ENCODE data around the gene SOX1. TPM values are rescaled to one million over a fixed set of nuclear protein-coding genes. Genes with fewer than 3 reads are reported as not detected.

The SOX1 gene
- total and polyA plus RNA-seq, 2 of the 13 experiments (the other 11 are each of a cell fraction or from before 2014, with no cell fraction given) = not detected

DNA sequence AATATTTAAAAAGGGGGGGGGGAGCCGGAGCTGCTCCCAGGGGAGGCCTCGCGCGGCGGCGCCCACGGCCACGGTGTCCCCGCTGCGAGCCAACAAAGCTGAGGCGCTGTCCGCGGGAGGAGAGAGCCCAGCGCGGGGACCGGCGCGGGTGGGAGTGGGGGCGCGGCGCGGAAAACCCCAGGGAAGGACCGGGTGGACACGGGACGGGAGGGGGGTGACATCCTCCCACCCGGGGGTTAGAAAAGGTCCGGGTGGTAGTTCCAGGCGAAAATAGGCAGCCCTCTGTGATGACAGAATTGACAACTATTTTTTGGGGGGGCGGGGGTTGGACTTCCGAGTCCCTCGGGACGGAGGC, 11.1 kb upstream of the SOX1 start:
- 67% methylated on average over 32 of the region's 32 CpGs for WGBS (ENCODE audit: low lambda C conversion rate)
- intact Hi-C loops (cut with micrococcal nuclease; ENCODE audit: unreplicated experiment) = no loop called here
- no peak overlapping the region for H3K4me2 ChIP-seq (ENCODE audit: low read depth, low read length)
- H4K20me1 ChIP-seq (ENCODE audit: insufficient read depth, low read length) = no peaks in the 10 kb centered on the region
- no peaks in the 10 kb centered on the region for H3K4me1 ChIP-seq (ENCODE audit: insufficient read depth, low read length)
- H3K9me3 ChIP-seq (ENCODE audit: low read length) = no peaks in the 10 kb centered on the region
- H3K36me3 ChIP-seq (replicated peaks in 1 of 2; ENCODE audit: control insufficient read depth in 1 of 2, insufficient read depth in 2 of 2, low read length in 2 of 2) = no peaks in the 10 kb centered on the region
- ATAC-seq = no peak
- no peak overlapping the region for H3K4me3 ChIP-seq (replicated peaks in 1 of 3; ENCODE audit: insufficient read depth in 1 of 3, low read depth in 2 of 3, low read length in 3 of 3)
- H3K9ac ChIP-seq (ENCODE audit: insufficient read depth, low read depth, low read length) = no peak overlapping the region
- H3K27ac ChIP-seq (ENCODE audit: extremely low read length, insufficient read depth, low read length) = no peak overlapping the region
- DNase-seq (ENCODE audit: low spot score) = no peak
- in situ Hi-C loops (cut with HindIII; ENCODE audit: extremely low pct_ligation_motif_present, low pct_unique_long_range_greater_than_20kb) = no loop called here
- ChIA-PET POLR2A (no interaction called here), CTCF (ENCODE audit: low intra/inter-chr PET ratio, low total read pairs) (no interaction called here)
- no TSS peak for BruUV-seq (replicated peaks)
- FAIRE-seq = no peak
- no peak overlapping the region for H2AFZ ChIP-seq (ENCODE audit: low read length)
- no peaks in the 10 kb centered on the region for H3K79me2 ChIP-seq (ENCODE audit: insufficient read depth, low read length)
- peaks cover 5 to 67% of the 10 kb centered on the region in 2 experiments for H3K27me3 ChIP-seq (ENCODE audit: control insufficient read depth in 1 of 2, insufficient read depth in 2 of 2, low read length in 2 of 2)
- TF ChIP-seq MAFG (CRISPR knock-in tag; IDR thresholded peaks at IDR 0.05) (no peak), ATF6 (CRISPR knock-in tag; conservative IDR thresholded peaks at IDR 0.05) (no peak), MEIS2 (CRISPR knock-in tag; IDR thresholded peaks at IDR 0.05) (no peak), SATB2 (CRISPR knock-in tag; IDR thresholded peaks at IDR 0.05) (no peak), ZNF777 (CRISPR knock-in tag; IDR thresholded peaks at IDR 0.05) (no peak), CAMTA2 (CRISPR knock-in tag; IDR thresholded peaks at IDR 0.05; ENCODE audit: borderline replicate concordance) (no peak), ZNF629 (CRISPR knock-in tag; conservative IDR thresholded peaks at IDR 0.05) (no peak), ZNF337 (CRISPR knock-in tag; IDR thresholded peaks at IDR 0.05; ENCODE audit: borderline replicate concordance, low read depth) (no peak), SIX4 (CRISPR knock-in tag; IDR thresholded peaks at IDR 0.05) (no peak), TFAP4 (IDR thresholded peaks at IDR 0.05; ENCODE audit: borderline replicate concordance, low read depth) (no peak), ASH2L (IDR thresholded peaks at IDR 0.05; ENCODE audit: insufficient read length, low read depth, low read length) (no peak), MAF1 (CRISPR knock-in tag; IDR thresholded peaks at IDR 0.05; ENCODE audit: borderline replicate concordance) (no peak), SP140L (CRISPR knock-in tag; IDR thresholded peaks at IDR 0.05; ENCODE audit: borderline replicate concordance) (no peak)
